ENCODE results near the gene ZNF217. TPM values are rescaled to one million over a fixed set of nuclear protein-coding genes. Genes with fewer than 3 reads are reported as not detected.
"Not testable (repeated sequence)": the region's sequence is repeated elsewhere in the genome, so short reads cannot be mapped to it uniquely, and the experiment has no call there.

ZNF217 gene
- total and polyA plus RNA-seq, 2 donors (not counting 1 experiment from before 2014, with no cell fraction given) = 15.5 to 92.6 TPM

DNA sequence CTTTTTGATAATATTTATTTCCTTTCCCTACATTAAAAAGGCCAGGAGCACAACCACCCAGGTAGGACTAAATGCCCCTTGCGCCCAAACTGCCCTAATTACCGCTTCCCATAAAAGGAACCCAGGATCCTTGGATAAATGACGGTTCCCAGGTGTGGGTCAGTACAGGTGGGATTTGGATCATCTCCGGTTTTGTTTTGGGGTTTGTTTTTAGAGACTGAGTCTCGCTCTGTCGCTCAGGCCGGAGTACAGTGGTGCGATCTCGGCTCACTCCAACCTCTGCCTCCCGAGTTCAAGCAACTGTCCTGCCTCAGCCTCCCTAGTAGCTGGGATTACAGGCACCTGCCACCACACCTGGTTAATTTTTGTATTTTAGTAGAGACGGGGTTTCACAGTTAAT lies 28.4 kb downstream of the ZNF217 start:
- no peak for ATAC-seq (ENCODE audit: low read depth)
- intact Hi-C loops (cut with micrococcal nuclease) = no loop called here
- H3K27me3 ChIP-seq (replicated peaks in 1 of 4; ENCODE audit: control extremely low read depth in 1 of 4, control insufficient read depth in 3 of 4, insufficient read depth in 4 of 4, low read length in 3 of 4) = no peaks in the 10 kb centered on the region
- TF ChIP-seq, protein P1, sequence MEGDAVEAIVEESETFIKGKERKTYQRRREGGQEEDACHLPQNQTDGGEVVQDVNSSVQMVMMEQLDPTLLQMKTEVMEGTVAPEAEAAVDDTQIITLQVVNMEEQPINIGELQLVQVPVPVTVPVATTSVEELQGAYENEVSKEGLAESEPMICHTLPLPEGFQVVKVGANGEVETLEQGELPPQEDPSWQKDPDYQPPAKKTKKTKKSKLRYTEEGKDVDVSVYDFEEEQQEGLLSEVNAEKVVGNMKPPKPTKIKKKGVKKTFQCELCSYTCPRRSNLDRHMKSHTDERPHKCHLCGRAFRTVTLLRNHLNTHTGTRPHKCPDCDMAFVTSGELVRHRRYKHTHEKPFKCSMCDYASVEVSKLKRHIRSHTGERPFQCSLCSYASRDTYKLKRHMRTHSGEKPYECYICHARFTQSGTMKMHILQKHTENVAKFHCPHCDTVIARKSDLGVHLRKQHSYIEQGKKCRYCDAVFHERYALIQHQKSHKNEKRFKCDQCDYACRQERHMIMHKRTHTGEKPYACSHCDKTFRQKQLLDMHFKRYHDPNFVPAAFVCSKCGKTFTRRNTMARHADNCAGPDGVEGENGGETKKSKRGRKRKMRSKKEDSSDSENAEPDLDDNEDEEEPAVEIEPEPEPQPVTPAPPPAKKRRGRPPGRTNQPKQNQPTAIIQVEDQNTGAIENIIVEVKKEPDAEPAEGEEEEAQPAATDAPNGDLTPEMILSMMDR (IDR thresholded peaks at IDR 0.05) = no peak
- TF ChIP-seq EZH2 (IDR thresholded peaks at IDR 0.05; ENCODE audit: borderline replicate concordance, insufficient read depth, low read depth, low read length, poor library complexity, severe bottlenecking) = no peak
- no peak for DNase-seq
- H3K9me3 ChIP-seq (ENCODE audit: control extremely low read depth in 1 of 3, control insufficient read depth in 2 of 3, insufficient read depth in 1 of 3, low read length in 2 of 3) = no peaks in the 10 kb centered on the region
- ChIA-PET POLR2A (no interaction called here), CTCF (no interaction called here)
- no peak overlapping the region for H2AFZ ChIP-seq (ENCODE audit: insufficient read depth, low read depth, low read length, poor library complexity, severe bottlenecking)
- Mint-ChIP-seq H3K27me3 (no peaks in the 10 kb centered on the region), H3K4me3 (no peak overlapping the region), H3K9me3 (ENCODE audit: insufficient read depth) (no peaks in the 10 kb centered on the region), H3K27ac (peak overlapping the region; percentile 80), H3K4me1 (peaks cover 3% of the 10 kb centered on the region)
- no peaks in the 10 kb centered on the region for H3K4me1 ChIP-seq (ENCODE audit: control insufficient read depth in 2 of 2, insufficient read depth in 2 of 2, low read length in 2 of 2)
- H3K36me3 ChIP-seq (replicated peaks in 1 of 2; ENCODE audit: control extremely low read depth in 1 of 2, control insufficient read depth in 1 of 2, extremely low read depth in 1 of 2, insufficient read depth in 2 of 2, low read length in 1 of 2) = peaks cover 14 to 44% of the 10 kb centered on the region in 2 experiments
- peaks cover 6% of the 10 kb centered on the region for H4K20me1 ChIP-seq (ENCODE audit: control insufficient read depth, insufficient read depth, low read length, poor library complexity, severe bottlenecking)
- H3K79me2 ChIP-seq (ENCODE audit: control insufficient read depth, insufficient read depth, low read length) = peaks cover 30% of the 10 kb centered on the region
- no peak overlapping the region for H3K4me2 ChIP-seq (replicated peaks; ENCODE audit: low read depth, low read length, poor library complexity, severe bottlenecking)
- no peak overlapping the region for H3K9ac ChIP-seq (ENCODE audit: low read length)
- H3K4me3 ChIP-seq (ENCODE audit: control extremely low read depth in 1 of 5, extremely low read depth in 1 of 5, insufficient read depth in 1 of 5, low read depth in 2 of 5, low read length in 4 of 5) = no peak overlapping the region
- 90% methylated on average over 7 of the region's 11 CpGs for WGBS (ENCODE audit: insufficient coverage)
- no peak overlapping the region for H3K27ac ChIP-seq (ENCODE audit: low read length in 2 of 2)

DNA sequence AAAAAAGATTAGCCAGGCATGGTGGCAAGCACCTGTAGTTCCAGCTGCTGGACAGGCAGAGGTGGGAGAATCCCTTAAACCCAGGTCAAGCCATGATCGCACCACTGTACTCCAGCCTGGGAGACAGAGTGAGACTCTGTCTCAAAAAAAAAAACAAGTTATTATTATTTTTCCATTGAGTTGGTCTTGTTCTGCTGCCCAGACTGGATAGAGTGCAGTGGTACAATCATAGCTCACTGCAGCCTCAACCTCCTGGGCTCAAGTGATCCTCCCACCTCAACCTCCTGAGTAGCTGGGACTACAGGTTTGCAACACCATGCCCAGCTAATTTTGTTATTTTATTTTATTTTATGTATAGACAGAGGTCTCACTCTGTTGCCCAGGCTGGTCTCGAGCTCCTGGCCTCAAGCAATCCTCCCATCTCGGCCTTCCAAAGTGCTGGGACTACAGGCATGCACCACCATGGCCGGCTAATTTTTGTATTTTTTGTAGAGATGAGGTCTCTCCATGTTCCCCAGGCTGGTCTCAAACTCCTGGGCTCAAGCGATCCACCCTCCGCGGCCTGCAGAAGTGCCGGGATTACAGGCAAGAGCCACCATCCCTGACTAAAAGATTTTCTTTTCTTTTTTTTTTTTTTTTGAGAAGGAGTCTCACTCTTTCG lies 31.4 kb downstream of the ZNF217 start:
- H3K4me2 ChIP-seq (replicated peaks; ENCODE audit: low read depth, low read length, poor library complexity, severe bottlenecking); H3K9me3 Mint-ChIP-seq (ENCODE audit: insufficient read depth); H3K4me1 ChIP-seq (ENCODE audit: control insufficient read depth in 2 of 2, insufficient read depth in 2 of 2, low read length in 2 of 2); H3K27me3 Mint-ChIP-seq; intact Hi-C loops (cut with micrococcal nuclease); H3K27ac ChIP-seq (ENCODE audit: low read length in 2 of 2); H3K9me3 ChIP-seq (ENCODE audit: control extremely low read depth in 1 of 3, control insufficient read depth in 2 of 3, insufficient read depth in 1 of 3, low read length in 2 of 3); H3K27me3 ChIP-seq (replicated peaks in 1 of 4; ENCODE audit: control extremely low read depth in 1 of 4, control insufficient read depth in 3 of 4, insufficient read depth in 4 of 4, low read length in 3 of 4); H2AFZ ChIP-seq (ENCODE audit: insufficient read depth, low read depth, low read length, poor library complexity, severe bottlenecking); ATAC-seq (ENCODE audit: low read depth); H3K4me3 Mint-ChIP-seq; H3K9ac ChIP-seq (ENCODE audit: low read length); POLR2A ChIA-PET; H3K4me3 ChIP-seq (ENCODE audit: control extremely low read depth in 1 of 5, extremely low read depth in 1 of 5, insufficient read depth in 1 of 5, low read depth in 2 of 5, low read length in 4 of 5); H4K20me1 ChIP-seq (ENCODE audit: control insufficient read depth, insufficient read depth, low read length, poor library complexity, severe bottlenecking); DNase-seq; H3K4me1 Mint-ChIP-seq; H3K27ac Mint-ChIP-seq: not testable (repeated sequence)
- Histone ChIP-seq H3K79me2 (ENCODE audit: control insufficient read depth, insufficient read depth, low read length) (peaks cover 17% of the 10 kb centered on the region), H3K36me3 (replicated peaks in 1 of 2; ENCODE audit: control extremely low read depth in 1 of 2, control insufficient read depth in 1 of 2, extremely low read depth in 1 of 2, insufficient read depth in 2 of 2, low read length in 1 of 2) (peaks cover 7 to 21% of the 10 kb centered on the region in 2 experiments)
- CTCF ChIA-PET = interaction anchor here (0.7 to 1.3 kb wide), 3 partner anchors 76 to 377 kb away, joined by 3 to 5 read pairs (median 3); no protein-coding TSS in a partner anchor
- WGBS (ENCODE audit: insufficient coverage) = 100% methylated on average over 1 of the region's 9 CpGs

Measured in B cell (primary cell).